ENCODE data around the gene SMC3.
A peak's percentile ranks its signal among the peaks of the same experiment; 100 is the strongest.

The SMC3 gene

GRCh38 chr10:110546077-110546476 lies 21.4 kb upstream of the SMC3 start (continued):
- no peak for TF ChIP-seq TSHZ2 (CRISPR knock-in tag; IDR thresholded peaks at IDR 0.05)

- TF ChIP-seq ARNTL (CRISPR knock-in tag; IDR thresholded peaks at IDR 0.05; ENCODE audit: borderline replicate concordance, low read depth) (no peak), TCF4 (CRISPR knock-in tag; IDR thresholded peaks at IDR 0.05; ENCODE audit: borderline replicate concordance) (no peak), CSRNP3 (CRISPR knock-in tag; IDR thresholded peaks at IDR 0.05) (no peak), GLIS3 (CRISPR knock-in tag; IDR thresholded peaks at IDR 0.05) (no peak), CREB5 (CRISPR knock-in tag; IDR thresholded peaks at IDR 0.05; ENCODE audit: low read depth) (no peak), PATZ1 (CRISPR knock-in tag; IDR thresholded peaks at IDR 0.05; ENCODE audit: borderline replicate concordance) (no peak), ZC3H10 (CRISPR knock-in tag; IDR thresholded peaks at IDR 0.05) (no peak), SNAI2 (CRISPR knock-in tag; IDR thresholded peaks at IDR 0.05) (no peak)
- ATAC-seq = peak; percentile 40; the same call in 1 of the 3 replicates
Measured at GRCh38 chr10:110546499-110547110, 20.9 kb upstream of the SMC3 start.

- ATAC-seq = peak; percentile 84
- TF ChIP-seq ZNF8 (CRISPR knock-in tag; IDR thresholded peaks at IDR 0.05) = no peak
- no peak for TF ChIP-seq ZC3H10 (CRISPR knock-in tag; IDR thresholded peaks at IDR 0.05)
- TF ChIP-seq PATZ1 (CRISPR knock-in tag; IDR thresholded peaks at IDR 0.05; ENCODE audit: borderline replicate concordance) = no peak
- TF ChIP-seq ZNF70 (CRISPR knock-in tag; IDR thresholded peaks at IDR 0.05) = no peak
- TF ChIP-seq POU6F1 (CRISPR knock-in tag; IDR thresholded peaks at IDR 0.05; ENCODE audit: borderline replicate concordance, low read depth) = no peak
- TF ChIP-seq GLIS3 (CRISPR knock-in tag; IDR thresholded peaks at IDR 0.05) = no peak
- no peak for TF ChIP-seq ZFP30 (CRISPR knock-in tag; IDR thresholded peaks at IDR 0.05)
- TF ChIP-seq BACH2 (CRISPR knock-in tag; IDR thresholded peaks at IDR 0.05; ENCODE audit: borderline replicate concordance) = no peak
- TF ChIP-seq ESRRG (CRISPR knock-in tag; IDR thresholded peaks at IDR 0.05) = no peak
- TF ChIP-seq CREB5 (CRISPR knock-in tag; IDR thresholded peaks at IDR 0.05; ENCODE audit: low read depth) = no peak
- no peak for TF ChIP-seq TCF4 (CRISPR knock-in tag; IDR thresholded peaks at IDR 0.05; ENCODE audit: borderline replicate concordance)
- TF ChIP-seq SNAI2 (CRISPR knock-in tag; IDR thresholded peaks at IDR 0.05) = no peak
- TF ChIP-seq ZNF565 (CRISPR knock-in tag; conservative IDR thresholded peaks at IDR 0.05; ENCODE audit: low read depth) = no peak
- TF ChIP-seq ISL1 (CRISPR knock-in tag; IDR thresholded peaks at IDR 0.05) = no peak
- no peak for TF ChIP-seq CSRNP3 (CRISPR knock-in tag; IDR thresholded peaks at IDR 0.05)
- no peak for TF ChIP-seq CSDC2 (CRISPR knock-in tag; IDR thresholded peaks at IDR 0.05)
- TF ChIP-seq TOX (CRISPR knock-in tag; IDR thresholded peaks at IDR 0.05; ENCODE audit: borderline replicate concordance) = no peak
Measured at GRCh38 chr10:110547139-110547761, 20.2 kb upstream of the SMC3 start.
